ENCODE results near the gene MAFB. TPM values are rescaled to one million over a fixed set of nuclear protein-coding genes. Genes with fewer than 3 reads are reported as not detected.
A peak's percentile ranks its signal among the peaks of the same experiment; 100 is the strongest.
"Not testable (repeated sequence)": the region's sequence is repeated elsewhere in the genome, so short reads cannot be mapped to it uniquely, and the experiment has no call there.

Gene MAFB
- 1 to 10 TPM; 3.3 to 3.7 TPM for total RNA-seq
- 10.2 TPM for polyA plus RNA-seq (2013, experiment 1 of 2)
- 12.1 TPM for polyA plus RNA-seq (2013, experiment 2 of 2)
- 0 to 9.2 (median 0.31) reads per million in 172 experiments for total RNA-seq

DNA sequence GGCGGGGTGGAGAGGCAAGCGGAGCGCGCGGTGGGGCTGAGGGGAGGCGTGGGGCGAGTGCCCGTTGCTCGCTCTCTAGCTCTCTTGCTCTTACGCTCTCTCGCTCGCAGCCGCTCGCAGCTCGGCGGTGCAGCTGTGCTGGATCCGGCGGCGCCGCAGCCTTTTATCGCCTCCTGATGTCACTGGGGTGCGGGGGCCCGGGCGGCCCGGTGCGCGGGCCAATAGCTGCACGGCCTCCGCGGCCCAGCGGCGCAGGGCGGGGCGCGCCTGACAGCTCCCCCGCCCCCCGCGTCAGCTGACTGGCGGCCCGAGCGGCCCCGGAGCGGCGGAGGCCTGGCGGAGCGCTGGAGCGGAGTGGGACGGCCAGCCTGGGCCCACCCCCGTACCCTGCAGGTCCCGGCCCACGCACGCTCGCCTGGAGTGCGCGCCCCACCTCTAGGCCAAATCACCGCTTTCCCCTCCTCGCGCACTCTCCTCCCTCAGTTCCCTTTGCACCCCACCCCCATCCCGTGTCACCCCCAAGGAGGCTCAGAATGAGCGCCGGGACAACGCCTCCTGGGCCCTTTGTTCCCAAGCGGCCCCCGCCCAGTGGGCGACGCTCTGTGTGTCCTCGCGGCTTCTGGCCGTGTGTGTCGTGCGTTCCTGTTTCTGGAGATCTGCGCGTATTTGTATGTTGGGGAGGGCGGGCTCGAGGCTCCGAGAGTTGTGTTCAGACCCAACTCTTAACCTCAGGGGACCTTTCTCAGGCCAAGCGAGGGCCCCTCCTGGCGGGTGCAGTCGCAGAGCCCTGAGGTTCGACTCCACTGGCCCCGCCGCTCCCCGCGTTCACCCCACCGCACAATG is at the start of gene MAFB:
TSS of gene MAFB (minus strand) at position 137 of the 843 bp plus-strand sequence. CDS start 386 bp downstream, outside the sequence.
- H3K36me3 ChIP-seq (ENCODE audit: insufficient read depth, low read length): no peaks in the 10 kb centered on the region
- peaks cover 19% of the 10 kb centered on the region for H3K4me1 ChIP-seq (ENCODE audit: insufficient read depth, low read length)
- H3K4me3 ChIP-seq (ENCODE audit: low read length): peak within 1 kb of the TSS; percentile 52
- peaks cover 0 to 34% of the 10 kb centered on the region in 2 experiments for H3K9me3 ChIP-seq (ENCODE audit: control insufficient read depth in 1 of 2, insufficient read depth in 1 of 2, low read length in 2 of 2)
- ChIA-PET CTCF (no interaction called here), POLR2A (no interaction called here)
- Mint-ChIP-seq H3K27ac (no peak within 1 kb of the TSS), H3K4me3 (peak within 1 kb of the TSS; percentile 81), H3K36me3 (ENCODE audit: low read depth) (no peaks in the 10 kb centered on the region), H3K4me1 (ENCODE audit: low read depth) (no peaks in the 10 kb centered on the region), H3K9me3 (no peaks in the 10 kb centered on the region), H3K27me3 (peaks cover 84% of the 10 kb centered on the region)
- intact Hi-C loops (cut with DNase I, micrococcal nuclease): no loop called here
- ATAC-seq (ENCODE audit: poor library complexity) (peak; percentile 39), DNase-seq (peak in 5 of 14 experiments; percentile 11 to 79 (median 45))
- H3K27ac ChIP-seq (ENCODE audit: low read depth in 1 of 2, low read length in 2 of 2): peak within 1 kb of the TSS in 1 of 2 donors; percentile 2
- no peak for TF ChIP-seq CTCF (IDR thresholded peaks at IDR 0.05)
- H3K27me3 ChIP-seq (ENCODE audit: control insufficient read depth in 1 of 2, insufficient read depth in 2 of 2, low read length in 2 of 2): peaks cover 73 to 87% of the 10 kb centered on the region in 2 experiments

DNA sequence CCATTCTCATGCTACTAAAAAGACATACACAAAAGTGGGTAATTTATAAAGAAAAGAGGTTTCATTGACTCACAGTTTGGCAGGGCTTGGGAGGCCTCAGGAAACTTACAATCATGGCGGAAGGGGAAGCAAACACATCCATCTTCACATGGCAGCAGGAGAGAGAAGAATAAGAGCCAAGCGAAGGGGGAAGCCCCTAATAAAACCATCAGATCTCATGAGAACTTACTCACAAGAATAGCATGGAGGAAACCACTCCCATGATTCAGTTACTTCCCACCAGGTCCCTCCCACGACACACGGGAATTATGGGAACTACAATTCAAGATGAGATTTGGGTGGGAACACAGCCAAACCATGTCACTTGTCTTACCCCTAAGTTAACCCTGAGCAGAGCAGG is 47.4 kb upstream of the MAFB start:
- H3K4me3 ChIP-seq (ENCODE audit: low read length); H3K9me3 Mint-ChIP-seq; H3K4me3 Mint-ChIP-seq; CTCF ChIA-PET; H3K27ac Mint-ChIP-seq; POLR2A ChIA-PET; H3K36me3 ChIP-seq (ENCODE audit: insufficient read depth, low read length); H3K4me1 ChIP-seq (ENCODE audit: insufficient read depth, low read length); H3K9me3 ChIP-seq (ENCODE audit: control insufficient read depth in 1 of 2, insufficient read depth in 1 of 2, low read length in 2 of 2); ATAC-seq (ENCODE audit: poor library complexity); intact Hi-C loops (cut with DNase I, micrococcal nuclease); H3K27me3 ChIP-seq (ENCODE audit: control insufficient read depth in 1 of 2, insufficient read depth in 2 of 2, low read length in 2 of 2); H3K27ac ChIP-seq (ENCODE audit: low read depth in 1 of 2, low read length in 2 of 2); H3K4me1 Mint-ChIP-seq (ENCODE audit: low read depth); H3K36me3 Mint-ChIP-seq (ENCODE audit: low read depth); DNase-seq: not testable (repeated sequence)
- peaks cover 27% of the 10 kb centered on the region for H3K27me3 Mint-ChIP-seq

GRCh38 chr20:40728996-40729395 is 40.0 kb upstream of the MAFB start:
- ChIA-PET CTCF (no interaction called here), POLR2A (no interaction called here)
- Histone ChIP-seq H3K4me1 (ENCODE audit: insufficient read depth, low read length) (no peaks in the 10 kb centered on the region), H3K9me3 (ENCODE audit: control insufficient read depth in 1 of 2, insufficient read depth in 1 of 2, low read length in 2 of 2) (no peaks in the 10 kb centered on the region), H3K36me3 (ENCODE audit: insufficient read depth, low read length) (no peaks in the 10 kb centered on the region), H3K4me3 (ENCODE audit: low read length) (no peak overlapping the region), H3K27ac (ENCODE audit: low read depth in 1 of 2, low read length in 2 of 2) (no peak overlapping the region), H3K27me3 (ENCODE audit: control insufficient read depth in 1 of 2, insufficient read depth in 2 of 2, low read length in 2 of 2) (no peaks in the 10 kb centered on the region)
- no peaks in the 10 kb centered on the region for H3K4me1 Mint-ChIP-seq (ENCODE audit: low read depth)
- intact Hi-C loops (cut with DNase I, micrococcal nuclease): no loop called here
- ATAC-seq (ENCODE audit: poor library complexity) (no peak), DNase-seq (no peak)
- peaks cover 6% of the 10 kb centered on the region for H3K9me3 Mint-ChIP-seq
- H3K36me3 Mint-ChIP-seq (ENCODE audit: low read depth): no peaks in the 10 kb centered on the region
- peaks cover 19% of the 10 kb centered on the region for H3K27me3 Mint-ChIP-seq
- H3K27ac Mint-ChIP-seq: no peak overlapping the region
- TF ChIP-seq CTCF (IDR thresholded peaks at IDR 0.05): no peak
- no peak overlapping the region for H3K4me3 Mint-ChIP-seq
